Caco-2 (cell line): Measurements from ENCODE around the gene FFAR3. TPM values are rescaled to one million over a fixed set of nuclear protein-coding genes. Genes with fewer than 3 reads are reported as not detected.
"Not testable (repeated sequence)": the region's sequence is repeated elsewhere in the genome, so short reads cannot be mapped to it uniquely, and the experiment has no call there.

Experiments
- BruUV-seq: library from RNA; stranded (reverse); fragments of 400-500 nt; replicated peaks from 2 replicates; lab custom pipeline; 2021; lab: Mats Ljungman, UMichigan
- CTCF ChIA-PET: fragments of 300-600 bp; sonication (Branson Sonifier 250); formaldehyde crosslinking; loops from one replicate; lab custom pipeline; 2022; ENCODE audit warnings: antibody characterized with exemption; lab: Charles Lee
- POLR2A ChIA-PET: fragments of 300-600 bp; sonication (Branson Sonifier 250); formaldehyde crosslinking; loops from one replicate; lab custom pipeline; 2022; ENCODE audit warnings: antibody characterized with exemption; lab: Charles Lee
- DNase-seq, 2 experiments: peaks; one replicate each; pipeline versions ENCODE4 v3.0.0 to v3.0.0-alpha.2; 2020 to 2022
- H3K27me3 ChIP-seq: replicated peaks from 2 replicates; pipeline ENCODE4 v1.6.0; 2011; ENCODE audit warnings: low read length; ENCODE audit not compliant: control insufficient read depth, insufficient read depth
- H3K36me3 ChIP-seq: 2 replicates; pipeline ENCODE4 v1.5.1; 2011; ENCODE audit warnings: low read length; ENCODE audit not compliant: control insufficient read depth, insufficient read depth
- H3K4me1 ChIP-seq: fragments of 250-450 bp; sonication (Bioruptor Pico); 2 replicates; pipeline ENCODE4 v1.5.1; 2020; ENCODE audit warnings: mild to moderate bottlenecking
- H3K4me3 ChIP-seq: 2 replicates; pipeline ENCODE4 v1.5.1; 2011; ENCODE audit warnings: low read depth, mild to moderate bottlenecking, control low read depth, low read length
- H3K9me3 ChIP-seq: fragments of 250-450 bp; sonication (Bioruptor Pico); 2 replicates; pipeline ENCODE4 v1.5.1; 2020; ENCODE audit warnings: mild to moderate bottlenecking, moderate library complexity
- H3K27ac Mint-ChIP-seq: one replicate; pipeline ENCODE4 v1.8.0; 2022; ENCODE audit warnings: mixed read lengths; ENCODE audit not compliant: unreplicated experiment
- H3K27me3 Mint-ChIP-seq: one replicate; pipeline ENCODE4 v1.8.0; 2022; ENCODE audit warnings: mixed read lengths; ENCODE audit not compliant: insufficient read depth, unreplicated experiment
- H3K36me3 Mint-ChIP-seq: one replicate; pipeline ENCODE4 v1.8.0; 2022; ENCODE audit warnings: mild to moderate bottlenecking, mixed read lengths; ENCODE audit not compliant: insufficient read depth, unreplicated experiment
- H3K4me1 Mint-ChIP-seq: one replicate; pipeline ENCODE4 v1.8.0; 2022; ENCODE audit warnings: low read depth, mixed read lengths; ENCODE audit not compliant: unreplicated experiment
- H3K4me3 Mint-ChIP-seq: one replicate; pipeline ENCODE4 v1.8.0; 2022; ENCODE audit warnings: mild to moderate bottlenecking, moderate library complexity, mixed read lengths; ENCODE audit not compliant: unreplicated experiment
- H3K9me3 Mint-ChIP-seq: one replicate; pipeline ENCODE4 v1.8.0; 2022; ENCODE audit warnings: mixed read lengths; ENCODE audit not compliant: unreplicated experiment
- CTCF ChIP-seq, 2 experiments: fragments of 200-600 bp in 1 of 2; IDR thresholded peaks; 1 replicate in 1 of 2; 2 replicates in 1 of 2; pipeline versions ENCODE4 v1.5.1 to v1.8.0; 2011 to 2022; ENCODE audit warnings: antibody characterized with exemption in 1 of 2, control low read depth in 1 of 2, inconsistent platforms in 1 of 2, low read depth in 1 of 2, low read length in 1 of 2, mild to moderate bottlenecking in 1 of 2, moderate library complexity in 1 of 2; ENCODE audit not compliant: insufficient read depth in 1 of 2, severe bottlenecking in 1 of 2, unreplicated experiment in 1 of 2
- intact Hi-C: fragments of 100-400 bp; cut with micrococcal nuclease; formaldehyde crosslinking; loops from one replicate; pipeline ENCODE4 v1.10.0; 2022; ENCODE audit not compliant: unreplicated experiment
- total RNA-seq: library from RNA; stranded (reverse); gene quantifications from 2 replicates; pipeline ENCODE4 v1.2.3, GENCODE V29; 2022

The FFAR3 gene
- total RNA-seq, 1 experiment from 2014 or later = not detected

- ChIA-PET POLR2A (no interaction called here), CTCF (no interaction called here)
- Histone ChIP-seq H3K4me1 (peaks cover 17% of the 10 kb centered on the region), H3K36me3 (no peaks in the 10 kb centered on the region), H3K9me3 (peaks cover 5% of the 10 kb centered on the region; the same call in 1 of the 2 replicates), H3K27me3 (no peaks in the 10 kb centered on the region), H3K4me3 (no peak overlapping the region)
- Mint-ChIP-seq H3K4me1 (peaks cover 31% of the 10 kb centered on the region), H3K4me3 (no peak overlapping the region), H3K36me3 (peaks cover 17% of the 10 kb centered on the region), H3K27ac (no peak overlapping the region), H3K27me3 (peaks cover 4% of the 10 kb centered on the region), H3K9me3 (peaks cover 52% of the 10 kb centered on the region)
- intact Hi-C loops = no loop called here
- BruUV-seq = no TSS peak
- DNase-seq = no peak
- TF ChIP-seq CTCF (IDR thresholded peaks at IDR 0.05; ENCODE audit: insufficient read depth in 1 of 2, low read depth in 1 of 2, low read length in 1 of 2, severe bottlenecking in 1 of 2, unreplicated experiment in 1 of 2) = no peak
These were observed 19.4 kb downstream of the FFAR3 start for GRCh38 chr19:35377656-35378055.

GRCh38 chr19:35378356-35378755 lies 20.1 kb downstream of the FFAR3 start:
- TF ChIP-seq CTCF (IDR thresholded peaks at IDR 0.05; ENCODE audit: insufficient read depth in 1 of 2, low read depth in 1 of 2, low read length in 1 of 2, severe bottlenecking in 1 of 2, unreplicated experiment in 1 of 2) = no peak
- H3K9me3 Mint-ChIP-seq = peaks cover 52% of the 10 kb centered on the region
- ChIA-PET CTCF (no interaction called here), POLR2A (no interaction called here)
- intact Hi-C loops = no loop called here
- Histone ChIP-seq H3K4me1 (peaks cover 17% of the 10 kb centered on the region), H3K9me3 (peaks cover 5% of the 10 kb centered on the region; the same call in 1 of the 2 replicates), H3K4me3 (no peak overlapping the region), H3K36me3 (no peaks in the 10 kb centered on the region), H3K27me3 (no peaks in the 10 kb centered on the region)
- H3K4me1 Mint-ChIP-seq = peaks cover 31% of the 10 kb centered on the region
- H3K4me3 Mint-ChIP-seq = no peak overlapping the region
- H3K27me3 Mint-ChIP-seq = peaks cover 4% of the 10 kb centered on the region
- H3K36me3 Mint-ChIP-seq = peaks cover 17% of the 10 kb centered on the region
- no TSS peak for BruUV-seq
- no peak for DNase-seq
- no peak overlapping the region for H3K27ac Mint-ChIP-seq

GRCh38 chr19:35379545-35379944 lies 21.3 kb downstream of the FFAR3 start:
- Mint-ChIP-seq H3K9me3 (peaks cover 42% of the 10 kb centered on the region), H3K4me1 (peaks cover 31% of the 10 kb centered on the region), H3K36me3 (peaks cover 17% of the 10 kb centered on the region), H3K27ac (peak overlapping the region; percentile 80)
- H3K27me3 ChIP-seq, DNase-seq, H3K36me3 ChIP-seq, BruUV-seq, H3K4me3 Mint-ChIP-seq, H3K27me3 Mint-ChIP-seq, POLR2A ChIA-PET, H3K4me3 ChIP-seq, intact Hi-C loops, H3K9me3 ChIP-seq: not testable (repeated sequence)
- peaks cover 17% of the 10 kb centered on the region for H3K4me1 ChIP-seq
- CTCF ChIA-PET = interaction anchor here (0.6 kb wide), 1 partner anchor 124 kb away, joined by 3 read pairs; no protein-coding TSS in a partner anchor
